OCI-LY1 (cell line): ENCODE results near the gene FANK1.

Experiments used
- CTCF ChIP-seq: fragments of 200-600 bp; sonication (generic), shearing (Covaris generic); IDR thresholded peaks from 2 replicates; pipeline ENCODE4 v1.5.1; 2017; ENCODE audit warnings: mild to moderate bottlenecking, antibody characterized with exemption, low read length, moderate library complexity, mixed read lengths
- EZH2 ChIP-seq: fragments of 200-600 bp; sonication (generic), shearing (Covaris generic); IDR thresholded peaks from 2 replicates; pipeline ENCODE4 v1.8.0; 2017; ENCODE audit warnings: borderline replicate concordance, mixed run types, mild to moderate bottlenecking, antibody characterized with exemption, low read length, moderate library complexity, mixed read lengths

- TF ChIP-seq CTCF (no peak), EZH2 (no peak)
Measured at GRCh38 chr10:125964558-125964957, 68.2 kb downstream of the FANK1 start.
